D721Med (cell line): ENCODE measurements around the gene TRAF3IP3.

Experiments used
- DNase-seq: peaks from one replicate; pipeline ENCODE4 v3.0.0; 2011; ENCODE audit warnings: low spot score; ENCODE audit not compliant: insufficient read length
- FAIRE-seq: peaks from 2 replicates; lab custom pipeline; 2011; peaks lifted over from hg19 to GRCh38; lab: Jason Lieb, UNC
- CTCF ChIP-seq: IDR thresholded peaks from 2 replicates; pipeline ENCODE4 v1.5.1; 2012; ENCODE audit warnings: mild to moderate bottlenecking, control low read depth; ENCODE audit not compliant: insufficient read depth; ENCODE audit errors: missing control alignments

Gene TRAF3IP3

GRCh38 chr1:209759829-209760359 lies 4.0 kb downstream of the TRAF3IP3 start:
- TF ChIP-seq CTCF: no peak
- FAIRE-seq: no peak
- no peak for DNase-seq

- no peak for DNase-seq
- TF ChIP-seq CTCF: no peak
- no peak for FAIRE-seq
Observed at GRCh38 chr1:209761011-209761635, 5.3 kb downstream of the TRAF3IP3 start.

GRCh38 chr1:209766051-209766450 lies 10.2 kb downstream of the TRAF3IP3 start:
- FAIRE-seq (no peak), DNase-seq (no peak)
- TF ChIP-seq CTCF: no peak

- no peak for TF ChIP-seq CTCF
- FAIRE-seq (no peak), DNase-seq (no peak)
Observed at GRCh38 chr1:209767096-209767495, 11.2 kb downstream of the TRAF3IP3 start.

GRCh38 chr1:209767706-209768105 lies 11.9 kb downstream of the TRAF3IP3 start:
- TF ChIP-seq CTCF: no peak
- DNase-seq (no peak), FAIRE-seq (no peak)

GRCh38 chr1:209768354-209768774 lies 12.5 kb downstream of the TRAF3IP3 start:
- DNase-seq (no peak), FAIRE-seq (no peak)
- no peak for TF ChIP-seq CTCF

- DNase-seq (no peak), FAIRE-seq (no peak)
- TF ChIP-seq CTCF: no peak
Observed at GRCh38 chr1:209769171-209769904, 13.5 kb downstream of the TRAF3IP3 start.
